Glomerular endothelial cell (primary cell): ENCODE measurements around the gene CEP83. TPM values are rescaled to one million over a fixed set of nuclear protein-coding genes. Genes with fewer than 3 reads are reported as not detected.
A peak's percentile ranks its signal among the peaks of the same experiment; 100 is the strongest.
"Not testable (repeated sequence)": the region's sequence is repeated elsewhere in the genome, so short reads cannot be mapped to it uniquely, and the experiment has no call there.

ENCODE experiments used
- DNase-seq: peaks from one replicate; pipeline ENCODE4 v3.0.0-alpha.2; 2011; ENCODE audit warnings: low read depth, low spot score; ENCODE audit errors: extremely low read depth
- total RNA-seq: library from RNA; depleted of rRNA; stranded (reverse); fragments of >200 nt; gene quantifications from 2 replicates; pipeline ENCODE4 v1.2.3, GENCODE V29; 2015

The CEP83 gene
- total RNA-seq, 1 donor from 2014 or later = 13.0 TPM

DNA sequence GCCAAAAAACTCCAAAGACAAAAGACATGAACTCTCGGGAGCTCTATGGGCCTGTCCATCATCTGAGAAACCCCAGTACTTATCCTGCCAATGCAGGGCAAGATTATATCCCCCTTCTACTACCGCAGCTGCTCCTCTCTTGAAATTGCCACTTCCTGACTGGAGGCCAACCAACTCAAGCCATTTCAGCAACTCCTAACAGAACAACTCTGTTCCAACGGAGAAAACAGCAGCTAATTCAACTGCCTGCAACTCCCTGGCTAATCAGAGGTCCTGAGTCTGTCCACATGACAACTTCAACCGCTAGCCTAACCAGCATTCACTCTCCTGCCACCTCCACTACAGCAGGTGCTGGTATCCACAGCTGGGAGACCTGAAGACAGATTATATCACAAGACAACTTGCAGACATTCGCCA is 24.1 kb downstream of the CEP83 start:
- no peak for DNase-seq

DNA sequence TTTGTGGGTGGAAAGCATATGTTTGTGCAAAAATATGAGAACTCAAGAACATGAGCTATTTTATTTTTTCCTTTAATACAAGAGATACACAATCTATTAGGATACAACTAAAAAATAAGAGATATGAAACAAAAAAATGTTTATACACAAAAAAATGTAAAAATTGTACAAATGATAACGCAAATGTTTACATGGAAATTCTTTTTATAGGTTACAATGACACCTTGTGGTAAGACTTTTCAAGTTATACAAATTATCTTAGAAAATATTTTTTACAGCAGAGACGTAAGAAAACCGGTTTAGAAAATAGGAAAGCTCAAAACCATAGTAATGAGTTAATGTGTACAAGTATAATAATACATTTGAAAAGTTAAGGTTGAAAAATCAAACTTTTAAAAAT is 25.5 kb downstream of the CEP83 start:
- no peak for DNase-seq

DNA sequence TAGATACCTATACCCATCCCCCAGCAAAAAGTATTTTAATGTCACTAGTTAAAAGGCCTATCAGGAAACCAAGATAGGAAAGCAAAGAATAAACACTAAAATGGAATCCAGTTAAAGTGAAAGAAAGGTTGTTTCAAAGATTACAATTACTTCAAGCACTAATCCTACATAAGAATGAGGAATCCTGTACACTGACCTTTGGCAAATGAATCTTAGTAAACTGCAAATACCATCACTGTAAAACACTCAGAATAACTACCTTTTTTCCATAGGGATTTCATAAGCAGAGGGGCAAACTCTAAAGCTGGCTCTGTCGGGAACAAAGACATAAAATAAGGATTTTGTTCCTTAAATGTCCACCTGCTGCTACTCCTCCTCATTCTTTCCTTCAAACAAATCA is 25.9 kb downstream of the CEP83 start:
- no peak for DNase-seq

DNA sequence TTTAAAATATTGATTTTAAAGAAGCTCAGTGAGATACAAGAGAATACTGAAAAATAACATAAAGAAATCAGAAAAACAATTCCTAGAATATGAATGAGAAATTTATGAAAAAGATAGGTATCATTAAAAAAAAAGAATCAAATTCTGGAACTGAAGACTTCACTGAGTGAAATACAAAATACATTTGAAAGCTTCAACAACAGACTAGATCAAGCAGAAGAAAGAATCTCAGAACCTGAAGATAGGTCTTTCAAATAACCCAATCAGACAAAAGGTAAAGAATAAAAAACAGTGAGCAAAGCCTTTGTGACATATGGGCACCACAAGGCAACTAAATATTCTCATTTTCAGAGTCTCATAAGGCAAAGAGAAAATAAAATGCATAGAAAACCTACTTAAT is 29.4 kb downstream of the CEP83 start:
- no peak for DNase-seq

DNA sequence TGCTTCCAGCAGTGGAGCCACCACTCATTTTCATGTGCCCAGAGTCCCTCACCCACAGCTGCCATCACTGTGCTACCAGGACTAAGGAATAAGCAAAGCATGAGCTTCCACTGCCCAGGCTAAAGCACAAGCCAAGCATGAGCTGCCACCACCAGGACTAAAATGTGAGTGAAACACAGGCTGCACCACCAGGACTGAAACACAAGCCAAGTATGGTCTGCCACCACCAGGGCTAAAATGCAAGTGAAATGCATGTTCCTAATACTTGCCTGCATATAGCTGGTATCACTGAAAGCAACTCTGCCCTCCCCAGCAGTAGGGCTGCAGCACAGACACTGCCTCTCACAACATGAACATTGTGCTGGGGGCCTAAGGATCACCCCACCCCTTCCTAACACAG is 30.0 kb downstream of the CEP83 start:
- DNase-seq = no peak

DNA sequence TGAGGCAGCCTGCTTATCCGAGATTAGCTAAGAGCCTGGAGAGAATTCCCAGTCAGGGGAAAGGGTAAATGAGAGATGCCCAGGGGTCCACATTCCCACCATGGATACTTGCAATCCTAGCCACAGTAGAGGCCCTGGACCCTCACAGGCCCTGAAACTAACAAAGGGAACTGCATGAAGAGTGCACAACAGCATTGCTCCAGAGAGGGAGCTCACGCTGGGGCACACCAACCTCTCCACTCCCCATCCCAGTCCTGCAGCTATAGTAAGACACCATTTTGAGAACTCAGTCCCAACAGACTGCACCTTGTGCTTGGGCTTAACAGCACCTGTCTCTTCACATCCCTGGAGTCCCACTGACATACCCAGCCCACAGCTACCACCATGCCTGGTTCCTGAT is 30.5 kb downstream of the CEP83 start:
- no peak for DNase-seq

DNA sequence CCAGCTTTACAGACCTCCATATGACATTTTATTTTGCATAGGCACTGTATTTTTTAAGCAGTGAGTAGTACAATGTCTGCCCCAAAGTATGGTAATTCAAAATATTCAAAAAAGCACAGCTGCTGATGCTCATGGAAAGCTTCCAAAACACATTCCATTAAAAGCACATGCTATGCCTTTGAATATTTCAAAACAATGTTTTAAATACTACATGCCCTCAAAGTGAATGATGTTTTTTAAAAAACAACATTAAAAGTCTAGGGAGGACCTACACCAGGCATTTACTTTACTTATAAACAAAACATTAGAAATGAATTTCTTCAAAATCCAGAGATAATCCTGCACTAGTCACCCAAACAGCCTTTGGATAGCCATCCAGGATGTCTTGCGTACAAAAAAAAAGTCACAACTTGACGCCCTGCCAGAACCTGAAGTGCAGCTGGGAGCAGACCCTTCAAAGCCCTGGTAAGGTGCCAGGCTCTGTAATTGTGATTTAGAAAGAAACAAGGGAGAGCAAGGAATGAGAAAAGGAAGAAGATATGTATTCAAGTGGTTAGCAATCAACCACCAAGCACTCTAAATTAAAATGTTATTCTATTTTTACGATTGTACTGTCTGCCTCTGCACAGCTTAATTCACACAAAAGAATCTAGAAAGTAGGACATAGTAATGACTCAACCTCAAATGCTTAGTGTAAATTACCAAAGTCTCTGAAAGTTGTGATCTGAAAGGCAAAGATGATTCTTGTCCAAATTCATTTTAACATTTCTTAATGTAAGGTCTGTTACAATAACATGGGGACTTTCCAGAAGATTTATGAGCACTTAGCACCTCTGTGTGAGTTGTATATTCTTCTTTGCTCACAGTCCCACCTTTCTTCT is 31.9 kb downstream of the CEP83 start:
- peak; percentile 23 for DNase-seq

DNA sequence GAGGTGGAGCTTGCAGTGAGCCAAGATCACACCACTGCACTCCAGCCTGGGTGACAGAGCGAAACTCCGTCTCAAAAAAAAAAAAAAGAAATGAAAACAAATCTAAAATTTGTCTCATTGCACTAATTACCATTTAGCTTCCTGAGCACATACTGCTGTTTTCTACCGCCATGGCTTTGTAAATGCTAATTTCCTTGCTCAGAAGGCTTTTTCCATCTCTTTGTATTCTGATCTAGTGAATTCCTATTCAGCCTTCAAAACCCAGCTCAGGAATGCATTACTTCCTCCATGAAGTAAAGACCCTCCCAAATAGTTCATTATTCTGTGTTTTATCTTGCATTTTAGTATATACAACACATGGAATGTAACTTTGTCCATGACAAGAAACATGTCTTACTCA is 33.6 kb downstream of the CEP83 start:
- no peak for DNase-seq

DNA sequence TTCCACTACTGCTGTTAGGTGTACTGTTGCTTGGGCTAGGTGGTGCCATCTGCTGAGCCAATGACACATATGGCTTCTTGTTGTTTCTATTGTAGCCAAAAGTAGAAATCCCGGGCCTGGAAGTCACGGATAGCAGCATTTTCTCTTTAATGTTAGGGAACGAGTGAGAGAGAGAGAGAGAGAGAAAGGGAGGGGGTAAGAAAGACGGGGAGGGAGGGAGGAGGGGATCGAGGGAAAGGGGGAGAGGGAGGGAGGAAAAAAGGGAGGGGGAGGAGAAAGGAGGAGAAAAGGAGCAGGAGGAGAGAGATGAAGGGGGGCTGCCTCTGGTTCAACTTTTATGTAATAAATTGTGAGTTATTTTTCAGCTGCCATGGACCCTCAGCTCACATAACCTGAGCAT is 34.8 kb downstream of the CEP83 start:
- not testable (repeated sequence) for DNase-seq

DNA sequence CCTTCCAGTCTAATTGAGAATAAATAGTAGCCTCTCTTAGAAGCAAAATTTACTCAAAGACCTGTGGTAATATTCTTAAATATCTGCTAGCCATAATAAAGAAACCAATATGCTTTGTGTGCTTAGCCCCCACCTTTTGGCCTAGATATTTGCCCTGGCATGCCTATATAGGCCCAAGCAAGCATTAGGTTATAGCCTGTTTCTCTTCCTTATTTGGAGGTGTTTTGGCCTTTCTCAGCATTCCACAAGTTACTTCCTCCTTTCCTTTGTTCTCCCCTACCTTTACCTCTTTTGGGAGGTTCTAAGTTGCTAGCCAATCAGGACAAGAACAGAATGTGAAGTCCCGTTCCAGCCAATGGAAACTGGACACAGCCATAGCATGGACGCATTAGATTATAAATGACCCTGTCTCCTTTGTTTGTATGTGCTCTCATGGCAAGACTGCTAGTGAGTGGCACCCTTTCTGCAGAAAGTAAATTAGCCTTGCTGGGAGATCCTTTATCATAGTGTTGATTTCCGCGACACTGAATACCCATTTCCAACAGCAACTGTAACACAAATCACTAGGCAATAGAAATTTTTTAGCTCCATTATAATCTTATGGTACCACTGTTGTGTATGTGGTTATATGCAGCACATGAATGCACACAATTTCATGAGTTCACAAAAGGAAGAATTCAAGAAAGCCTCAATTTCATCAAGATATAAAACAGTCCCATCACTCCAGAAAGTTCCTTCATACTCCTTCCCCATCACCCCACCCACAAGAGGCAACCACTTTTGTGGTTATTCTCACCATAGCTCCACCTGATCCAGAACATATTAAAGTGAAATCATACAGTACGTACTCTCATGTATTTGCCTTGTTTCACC is 37.6 kb downstream of the CEP83 start:
- DNase-seq = no peak

DNA sequence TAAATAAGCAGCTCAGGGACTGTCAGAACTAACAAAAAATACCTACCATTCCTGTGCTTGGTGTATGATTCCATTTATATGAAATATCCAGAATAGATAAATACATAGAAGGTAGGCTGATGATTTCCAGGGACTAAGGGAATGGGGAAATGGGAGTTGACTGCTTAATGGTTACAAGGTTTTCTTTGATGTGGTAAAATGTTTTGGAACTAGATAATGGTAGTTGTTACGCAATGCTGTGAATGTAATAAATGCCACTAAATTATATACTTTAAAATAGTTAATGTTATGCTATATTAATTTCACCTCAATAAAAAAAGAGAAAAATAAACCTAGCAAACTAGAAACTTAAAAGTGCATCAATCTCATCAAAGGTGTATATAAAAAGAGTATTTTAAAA is 41.1 kb downstream of the CEP83 start:
- no peak for DNase-seq

DNA sequence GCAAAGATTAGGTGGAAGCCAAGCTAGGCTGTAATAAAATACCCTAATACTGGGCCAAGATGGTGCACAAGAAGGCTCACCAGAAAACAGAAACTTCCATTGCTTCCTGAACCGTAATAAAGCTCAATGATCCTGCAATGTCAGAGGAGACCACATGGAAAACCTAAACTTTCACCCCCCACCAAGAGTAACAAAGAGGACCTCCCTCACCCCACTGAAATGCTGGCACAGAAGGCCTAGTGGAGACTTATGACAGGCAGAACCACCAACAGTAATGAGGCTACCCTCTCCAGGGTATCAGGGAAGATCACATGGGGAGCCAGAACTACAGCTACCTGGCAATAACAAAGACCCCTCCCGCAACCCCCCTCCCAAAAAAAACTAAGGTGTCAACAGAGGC is 43.1 kb downstream of the CEP83 start:
- no peak for DNase-seq

DNA sequence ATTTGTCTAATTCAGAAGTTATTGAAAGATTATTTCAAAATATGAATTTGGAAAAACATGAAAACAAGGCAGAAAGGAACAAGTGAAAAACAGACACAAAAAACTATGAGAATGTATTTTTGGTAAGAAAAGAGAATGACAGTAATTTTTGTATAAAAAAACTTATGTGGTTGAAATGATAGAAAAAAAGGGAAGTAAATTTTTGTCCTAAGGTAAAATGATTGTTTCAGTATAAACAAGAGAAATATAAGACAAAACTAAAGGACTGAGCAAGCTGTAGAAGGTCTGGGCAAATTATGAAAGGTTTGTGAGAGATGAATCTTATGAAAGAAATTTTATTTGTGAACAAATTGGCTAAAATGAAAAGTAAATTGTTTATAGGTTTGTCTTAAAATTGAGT is 44.6 kb downstream of the CEP83 start:
- DNase-seq = no peak

DNA sequence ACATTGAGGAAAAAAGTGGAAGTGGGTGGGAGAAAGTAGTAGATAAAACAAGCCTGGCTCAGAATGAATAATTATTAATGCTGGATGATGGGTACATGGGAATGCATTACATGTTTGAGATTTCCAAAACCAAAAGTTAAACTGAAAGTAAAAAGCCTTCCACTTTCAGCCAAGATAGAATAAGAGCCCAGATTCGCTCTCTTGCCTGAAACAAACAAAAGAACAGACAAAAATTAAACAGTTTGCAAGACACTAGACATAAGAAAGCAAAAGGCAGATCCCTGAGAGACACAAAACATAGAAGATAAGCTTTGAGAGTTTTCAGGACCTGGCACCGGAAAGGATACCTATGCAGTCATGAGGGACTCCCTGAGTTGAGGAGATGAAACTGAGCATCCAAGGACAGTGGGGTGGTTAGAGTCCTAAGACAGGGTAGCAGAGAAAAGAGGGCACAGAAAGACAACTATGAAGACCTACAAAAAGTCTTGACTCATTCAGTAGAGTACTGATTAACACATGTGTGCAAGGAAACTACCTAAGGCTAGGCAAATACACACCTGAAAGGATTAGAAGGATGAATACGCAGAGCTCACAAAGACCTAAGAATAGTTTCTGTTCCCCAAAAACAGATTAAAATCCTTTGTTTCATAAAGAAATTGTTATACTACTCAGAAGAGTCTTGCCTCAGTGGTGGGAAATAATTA is 54.1 kb downstream of the CEP83 start:
- DNase-seq = no peak

DNA sequence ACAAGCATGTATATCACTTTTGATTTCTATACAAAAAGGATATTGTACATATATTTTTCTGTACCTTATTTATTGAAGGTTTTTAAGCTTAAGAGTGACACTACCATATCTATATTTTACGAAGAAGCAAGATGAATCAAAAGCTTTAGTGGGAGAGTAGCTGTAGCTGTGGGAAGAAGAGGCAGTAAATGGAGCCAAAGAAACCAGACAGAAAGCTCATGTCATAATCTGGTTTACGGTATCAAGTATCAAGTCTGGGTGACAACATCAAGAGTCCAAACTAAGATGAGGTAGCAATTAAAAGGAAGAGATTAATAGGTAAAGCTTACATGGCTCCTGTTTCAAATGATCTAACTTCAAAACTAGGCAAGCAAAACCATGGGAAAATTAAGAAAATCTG is 54.8 kb downstream of the CEP83 start:
- no peak for DNase-seq

DNA sequence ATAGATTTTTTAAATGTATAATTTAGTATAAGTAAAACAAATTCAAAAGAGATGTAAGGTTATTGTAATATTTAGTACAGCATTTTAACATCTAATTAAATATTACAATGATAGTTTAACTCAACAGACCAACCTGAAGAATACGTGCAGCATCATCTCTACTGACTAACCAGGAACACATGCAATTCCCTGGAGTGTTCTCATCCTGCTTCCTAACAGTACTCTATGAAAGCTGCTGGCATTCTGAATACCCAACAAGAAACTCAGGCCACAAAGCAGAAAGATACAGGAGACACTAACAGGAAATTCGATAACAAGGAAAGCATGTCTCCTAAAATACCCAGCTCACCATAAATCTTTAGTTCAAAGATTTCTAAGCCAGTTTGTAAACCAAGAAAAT is 58.3 kb downstream of the CEP83 start:
- DNase-seq = no peak

DNA sequence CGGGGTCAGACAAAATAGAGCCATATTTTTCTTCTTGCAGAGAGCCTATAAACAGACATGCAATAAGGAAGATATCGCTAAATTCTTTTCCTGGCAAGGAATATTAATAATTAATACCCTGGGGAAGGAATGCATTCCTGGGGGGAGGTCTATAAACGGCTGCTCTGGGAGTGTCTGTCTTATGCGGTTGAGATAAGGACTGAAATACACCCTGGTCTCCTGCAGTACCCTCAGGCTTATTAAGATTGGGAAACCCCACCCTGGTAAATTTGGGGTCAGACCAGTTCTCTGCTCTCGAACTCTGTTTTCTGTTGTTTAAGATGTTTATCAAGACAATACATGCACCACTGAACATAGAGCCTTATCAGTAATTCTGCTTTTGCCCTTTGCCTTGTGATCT is 61.0 kb downstream of the CEP83 start:
- not testable (repeated sequence) for DNase-seq

DNA sequence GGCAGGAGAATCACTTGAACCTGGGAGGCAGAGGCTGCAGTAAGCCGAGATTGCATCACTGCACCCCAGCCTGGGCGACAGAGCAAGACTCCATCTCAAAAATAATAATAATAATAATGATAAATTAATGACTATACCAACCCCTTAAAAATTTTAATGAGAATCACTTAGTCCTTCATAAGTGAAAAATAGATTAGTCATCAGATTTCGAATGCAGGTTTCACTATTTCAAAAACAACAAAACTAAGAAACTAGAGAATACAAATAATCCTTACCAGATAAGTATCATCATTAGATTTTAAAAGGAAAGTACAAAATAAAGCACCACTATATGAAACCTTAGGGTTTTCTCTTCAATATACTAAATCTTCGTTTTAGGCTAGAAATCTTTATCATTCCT is 62.3 kb downstream of the CEP83 start:
- no peak for DNase-seq

DNA sequence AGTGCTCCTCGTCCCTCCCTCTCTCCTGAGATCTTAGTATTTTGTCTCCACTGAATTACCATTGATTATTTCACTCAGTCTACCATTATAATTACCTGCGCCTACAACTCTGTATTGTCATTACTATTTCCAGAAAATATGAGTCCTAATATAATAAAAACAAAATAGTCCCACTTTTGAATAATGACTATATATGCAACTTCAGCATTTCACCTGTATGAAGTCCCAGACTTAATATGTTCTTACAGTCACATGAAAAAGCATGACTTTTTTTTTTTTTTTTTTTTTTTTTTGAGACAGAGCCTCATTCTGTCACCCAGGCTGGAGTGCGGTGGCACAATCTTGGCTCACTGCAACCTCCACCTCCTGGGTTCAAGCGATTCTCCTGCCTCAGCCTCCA is 63.7 kb downstream of the CEP83 start:
- DNase-seq = not testable (repeated sequence)

DNA sequence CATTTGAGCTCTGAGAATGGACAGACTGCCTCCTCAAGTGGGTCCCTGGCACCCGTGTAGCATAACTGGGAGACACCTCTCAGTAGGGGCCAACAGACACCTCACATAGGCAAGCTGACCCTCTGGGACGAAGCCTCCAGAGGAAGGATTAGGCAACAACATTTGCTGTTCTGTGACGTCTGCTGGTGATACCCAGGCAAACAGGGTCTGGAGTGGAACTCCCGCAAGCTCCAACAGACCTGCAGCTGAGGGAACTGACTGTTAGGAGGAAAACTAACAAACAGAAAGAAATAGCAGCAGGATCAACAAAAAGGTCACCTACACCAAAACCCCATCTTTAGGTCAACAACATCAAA is 69.6 kb downstream of the CEP83 start:
- DNase-seq = no peak

DNA sequence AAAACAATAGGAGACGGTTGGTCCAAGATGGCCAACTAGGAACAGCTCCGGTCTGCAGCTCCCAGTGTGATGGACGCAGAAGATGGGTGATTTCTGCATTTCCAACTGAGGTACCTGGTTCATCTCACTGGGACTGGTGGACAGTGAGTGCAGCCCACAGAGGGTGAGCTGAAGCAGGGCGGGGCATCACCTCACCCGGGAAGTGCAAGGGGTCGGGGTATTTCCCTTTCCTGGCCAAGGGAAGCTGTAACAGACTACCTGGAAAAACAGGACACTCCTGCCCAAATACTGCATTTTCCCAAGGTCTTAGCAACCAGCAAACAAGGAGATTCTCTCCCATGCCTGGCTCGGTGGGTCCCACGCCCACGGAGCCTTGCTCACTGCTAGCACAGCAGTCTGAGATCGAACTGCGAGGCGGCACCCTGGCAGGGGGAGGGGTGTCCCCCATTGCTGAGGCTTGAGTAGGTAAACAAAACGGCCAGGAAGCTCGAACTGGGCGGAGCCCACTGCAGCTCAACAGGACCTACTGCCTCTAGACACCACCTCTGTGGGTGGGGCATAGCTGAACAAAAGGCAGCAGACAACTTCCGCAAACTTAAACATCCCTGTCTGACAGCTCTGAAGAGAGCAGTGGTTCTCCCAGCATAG is 70.1 kb downstream of the CEP83 start:
- not testable (repeated sequence) for DNase-seq
